Liver (tissue), 9 donors: ENCODE measurements around the gene RIT1. TPM values are rescaled to one million over a fixed set of nuclear protein-coding genes. Genes with fewer than 3 reads are reported as not detected.

Source experiments
- DNase-seq: peaks from one replicate; pipeline ENCODE4 v3.0.0-alpha.2; 2017; ENCODE audit warnings: low spot score
- H3K27ac ChIP-seq, 2 donors: one replicate each; pipeline ENCODE4 v1.7.0; 2013; ENCODE audit warnings: inconsistent platforms in 2 of 2, low read length in 2 of 2, control low read depth in 1 of 2, low read depth in 1 of 2, mild to moderate bottlenecking in 1 of 2
- H3K27me3 ChIP-seq, 4 donors: one replicate each; pipeline versions ENCODE4 v1.6.1 to v1.7.0; 2013; ENCODE audit warnings: low read length in 3 of 4, inconsistent platforms in 1 of 4, mild to moderate bottlenecking in 1 of 4, moderate library complexity in 1 of 4; ENCODE audit not compliant: control insufficient read depth in 4 of 4, insufficient read depth in 4 of 4
- H3K36me3 ChIP-seq, 4 donors: one replicate each; pipeline versions ENCODE4 v1.6.1 to v1.7.0; 2013; ENCODE audit warnings: low read length in 3 of 4, mild to moderate bottlenecking in 3 of 4, low read depth in 1 of 4, moderate library complexity in 1 of 4; ENCODE audit not compliant: control insufficient read depth in 4 of 4, insufficient read depth in 3 of 4
- H3K4me1 ChIP-seq, 4 donors: one replicate each; pipeline versions ENCODE4 v1.6.1 to v1.7.0; 2013; ENCODE audit warnings: low read length in 3 of 4, mild to moderate bottlenecking in 3 of 4, moderate library complexity in 1 of 4; ENCODE audit not compliant: control insufficient read depth in 4 of 4, insufficient read depth in 4 of 4
- H3K4me3 ChIP-seq, 3 donors: one replicate each; pipeline versions ENCODE4 v1.6.1 to v1.7.0; 2013; ENCODE audit warnings: low read length in 3 of 3, control low read depth in 1 of 3, low read depth in 1 of 3, mild to moderate bottlenecking in 1 of 3
- H3K9ac ChIP-seq, 2 donors: one replicate each; pipeline ENCODE4 v1.7.0; 2013; ENCODE audit warnings: low read length in 2 of 2, mild to moderate bottlenecking in 2 of 2, moderate library complexity in 2 of 2, control low read depth in 1 of 2, low read depth in 1 of 2
- H3K9me3 ChIP-seq, 4 donors: one replicate each; pipeline versions ENCODE4 v1.6.1 to v1.7.0; 2013; ENCODE audit warnings: low read length in 3 of 4; ENCODE audit not compliant: control insufficient read depth in 4 of 4
- EGR1 ChIP-seq, 2 donors: IDR thresholded peaks; 2 replicates each; pipeline ENCODE4 v1.6.1; 2016 to 2018; ENCODE audit warnings: antibody characterized with exemption in 2 of 2, low read depth in 2 of 2
- FOXA1 ChIP-seq: IDR thresholded peaks from 2 replicates; pipeline ENCODE4 v1.6.1; 2016; ENCODE audit warnings: antibody characterized with exemption
- FOXA2 ChIP-seq: IDR thresholded peaks from 2 replicates; pipeline ENCODE4 v1.6.1; 2016; ENCODE audit warnings: antibody characterized with exemption
- GABPA ChIP-seq, 2 donors: IDR thresholded peaks in 1 of 2; conservative IDR thresholded peaks in 1 of 2; 2 replicates each; pipeline ENCODE4 v1.6.1; 2016; ENCODE audit warnings: antibody characterized with exemption in 2 of 2, mild to moderate bottlenecking in 1 of 2, moderate library complexity in 1 of 2
- HNF4A ChIP-seq, 2 donors: conservative IDR thresholded peaks; 2 replicates each; pipeline ENCODE4 v1.6.1; 2016; ENCODE audit warnings: antibody characterized with exemption in 2 of 2, mild to moderate bottlenecking in 2 of 2
- HNF4G ChIP-seq: IDR thresholded peaks from 2 replicates; pipeline ENCODE4 v1.6.1; 2016; ENCODE audit warnings: antibody characterized with exemption
- NR2F2 ChIP-seq: IDR thresholded peaks from 2 replicates; pipeline ENCODE4 v1.6.1; 2016; ENCODE audit warnings: antibody characterized with exemption
- RAD21 ChIP-seq, 2 donors: IDR thresholded peaks; 2 replicates each; pipeline ENCODE4 v1.6.1; 2016; ENCODE audit warnings: antibody characterized with exemption in 2 of 2, mild to moderate bottlenecking in 2 of 2
- RXRA ChIP-seq, 2 donors: IDR thresholded peaks; 2 replicates each; pipeline ENCODE4 v1.6.1; 2017 to 2018; ENCODE audit warnings: antibody characterized with exemption in 2 of 2, mild to moderate bottlenecking in 1 of 2
- YY1 ChIP-seq: IDR thresholded peaks from 2 replicates; pipeline ENCODE4 v1.6.1; 2016; ENCODE audit warnings: antibody characterized with exemption, mild to moderate bottlenecking
- WGBS: extraction: QIAGEN DNeasy Blood & Tissue Kit; methylation state at CpG from one replicate; pipeline ENCODE4 v1.1.7; 2013; 5-methylcytosine and 5-hydroxymethylcytosine counted together
- polyA plus RNA-seq, 2 donors: library from polyadenylated mRNA; stranded (reverse) in 1 of 2; unstranded in 1 of 2; fragments of 200-250 nt in 1 of 2; fragments of >200 nt in 1 of 2; fragmentation: Nextera tagmentation in 1 of 2; extraction: Ambion mirVana in 1 of 2; gene quantifications; one replicate each; pipeline versions ENCODE4 v1.2.1 to v1.2.3, GENCODE V29; 2013 to 2015
- total RNA-seq, 2 donors: library from RNA; depleted of rRNA; stranded (reverse); fragments of >200 nt; gene quantifications; one replicate each; pipeline ENCODE4 v1.2.3, GENCODE V29; 2014
- TF ChIP-seq, protein P1 (sequence below): IDR thresholded peaks from 2 replicates; pipeline ENCODE4 v1.6.1; 2016; ENCODE audit warnings: antibody characterized with exemption
- TF ChIP-seq, protein P2 (sequence below): IDR thresholded peaks from 2 replicates; pipeline ENCODE4 v1.6.1; 2016; ENCODE audit warnings: antibody characterized with exemption, mild to moderate bottlenecking
- TF ChIP-seq, protein P3 (sequence below): IDR thresholded peaks from 2 replicates; pipeline ENCODE4 v1.6.1; 2016; ENCODE audit warnings: antibody characterized with exemption
- donor health status: healthy.
- donor health status: healthy.
- donor health status: healthy.
- donor health status: healthy.
- donor health status: healthy.

The RIT1 gene
- total and polyA plus RNA-seq, 4 donors = 3.1 to 14.3 (median 8.1) TPM

DNA sequence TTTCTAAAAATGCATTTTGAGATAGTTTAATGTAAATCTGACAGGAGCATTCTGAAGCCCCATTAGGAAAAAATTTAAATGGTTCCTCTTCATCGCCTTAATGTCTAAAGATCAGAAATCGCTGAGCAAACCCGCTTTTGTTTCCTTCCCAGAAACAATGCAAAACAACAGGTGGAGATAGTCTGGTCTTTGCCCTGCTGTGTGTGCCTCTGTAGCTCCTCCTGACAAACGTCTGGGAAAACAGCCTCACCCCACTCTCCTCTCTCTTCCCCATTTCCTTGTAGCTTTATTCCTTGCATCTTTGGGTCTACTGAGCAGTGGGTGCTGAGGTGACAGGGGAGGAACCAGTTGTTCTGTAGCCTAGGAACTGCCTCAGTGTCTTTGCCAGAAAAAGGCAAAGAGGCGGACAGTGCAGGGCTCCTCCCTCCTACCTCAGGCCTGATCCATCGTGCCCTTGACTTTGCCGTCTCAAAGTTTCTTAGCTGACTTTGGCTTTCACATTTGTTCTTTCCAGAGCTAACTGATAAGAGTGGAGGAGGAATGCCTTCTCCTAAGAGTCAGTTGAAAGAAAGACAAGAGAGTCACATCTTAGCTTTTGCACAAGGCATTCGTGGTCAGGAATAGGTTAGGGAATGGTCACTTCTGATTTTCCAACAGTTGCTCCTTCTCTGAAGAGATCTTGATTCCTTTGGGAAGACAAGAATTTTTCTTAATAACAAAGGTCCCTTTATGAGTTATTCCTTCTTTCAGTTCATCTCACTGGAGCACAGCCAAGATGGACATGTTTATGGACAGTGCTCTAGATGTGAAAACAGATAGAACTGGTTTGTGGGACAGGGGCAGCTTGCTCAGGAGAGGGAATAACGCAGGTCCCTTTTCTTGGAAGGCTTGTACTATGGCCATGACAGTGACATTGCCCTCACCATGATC lies 26.9 kb downstream of the RIT1 start (continued):
- TF ChIP-seq, protein P1, sequence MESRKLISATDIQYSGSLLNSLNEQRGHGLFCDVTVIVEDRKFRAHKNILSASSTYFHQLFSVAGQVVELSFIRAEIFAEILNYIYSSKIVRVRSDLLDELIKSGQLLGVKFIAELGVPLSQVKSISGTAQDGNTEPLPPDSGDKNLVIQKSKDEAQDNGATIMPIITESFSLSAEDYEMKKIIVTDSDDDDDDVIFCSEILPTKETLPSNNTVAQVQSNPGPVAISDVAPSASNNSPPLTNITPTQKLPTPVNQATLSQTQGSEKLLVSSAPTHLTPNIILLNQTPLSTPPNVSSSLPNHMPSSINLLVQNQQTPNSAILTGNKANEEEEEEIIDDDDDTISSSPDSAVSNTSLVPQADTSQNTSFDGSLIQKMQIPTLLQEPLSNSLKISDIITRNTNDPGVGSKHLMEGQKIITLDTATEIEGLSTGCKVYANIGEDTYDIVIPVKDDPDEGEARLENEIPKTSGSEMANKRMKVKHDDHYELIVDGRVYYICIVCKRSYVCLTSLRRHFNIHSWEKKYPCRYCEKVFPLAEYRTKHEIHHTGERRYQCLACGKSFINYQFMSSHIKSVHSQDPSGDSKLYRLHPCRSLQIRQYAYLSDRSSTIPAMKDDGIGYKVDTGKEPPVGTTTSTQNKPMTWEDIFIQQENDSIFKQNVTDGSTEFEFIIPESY = no peak
- TF ChIP-seq FOXA2 (no peak), RAD21 (IDR thresholded peaks at IDR 0.05) (no peak), HNF4A (conservative IDR thresholded peaks at IDR 0.05) (no peak)

DNA sequence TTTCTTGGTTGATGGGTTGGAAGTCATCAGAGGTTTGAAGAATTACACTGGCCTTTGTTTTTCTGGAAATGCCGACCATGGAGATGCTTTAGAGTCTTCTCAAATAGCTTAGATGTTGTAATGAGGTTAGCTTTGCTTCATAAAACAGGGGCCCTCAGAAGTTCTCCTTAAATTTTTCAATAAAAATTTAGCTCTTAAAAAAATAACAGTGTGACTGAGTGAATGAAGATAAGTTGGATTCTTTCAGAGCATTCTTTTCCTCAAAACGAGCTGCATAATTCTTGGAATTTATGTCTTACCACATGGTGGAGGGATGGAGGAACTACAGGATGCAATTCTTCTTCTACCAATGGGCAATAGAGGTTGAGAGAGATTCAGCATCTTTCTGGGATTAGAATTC lies 28.4 kb downstream of the RIT1 start:
- H3K4me1 ChIP-seq = no peaks in the 10 kb centered on the region
- no peak overlapping the region for H3K27ac ChIP-seq
- 69% methylated on average over 2 of the region's 2 CpGs for WGBS

More for the DNA sequence above, 28.4 kb downstream of the RIT1 start:
- Histone ChIP-seq H3K9me3 (no peaks in the 10 kb centered on the region), H3K36me3 (no peaks in the 10 kb centered on the region), H3K4me3 (no peak overlapping the region), H3K9ac (no peak overlapping the region), H3K27me3 (no peaks in the 10 kb centered on the region)
- TF ChIP-seq FOXA1 = no peak
- no peak for TF ChIP-seq RAD21 (IDR thresholded peaks at IDR 0.05)
- TF ChIP-seq, protein P1 = no peak
- TF ChIP-seq YY1 = no peak
- no peak for TF ChIP-seq GABPA (IDR thresholded peaks at IDR 0.05 in 1 of 2, conservative IDR thresholded peaks at IDR 0.05 in 1 of 2)
- no peak for TF ChIP-seq RXRA (IDR thresholded peaks at IDR 0.05)
- TF ChIP-seq HNF4G = no peak
- no peak for TF ChIP-seq FOXA2
- TF ChIP-seq EGR1 (IDR thresholded peaks at IDR 0.05; ENCODE audit: low read depth in 2 of 2) = no peak
- TF ChIP-seq, protein P2, sequence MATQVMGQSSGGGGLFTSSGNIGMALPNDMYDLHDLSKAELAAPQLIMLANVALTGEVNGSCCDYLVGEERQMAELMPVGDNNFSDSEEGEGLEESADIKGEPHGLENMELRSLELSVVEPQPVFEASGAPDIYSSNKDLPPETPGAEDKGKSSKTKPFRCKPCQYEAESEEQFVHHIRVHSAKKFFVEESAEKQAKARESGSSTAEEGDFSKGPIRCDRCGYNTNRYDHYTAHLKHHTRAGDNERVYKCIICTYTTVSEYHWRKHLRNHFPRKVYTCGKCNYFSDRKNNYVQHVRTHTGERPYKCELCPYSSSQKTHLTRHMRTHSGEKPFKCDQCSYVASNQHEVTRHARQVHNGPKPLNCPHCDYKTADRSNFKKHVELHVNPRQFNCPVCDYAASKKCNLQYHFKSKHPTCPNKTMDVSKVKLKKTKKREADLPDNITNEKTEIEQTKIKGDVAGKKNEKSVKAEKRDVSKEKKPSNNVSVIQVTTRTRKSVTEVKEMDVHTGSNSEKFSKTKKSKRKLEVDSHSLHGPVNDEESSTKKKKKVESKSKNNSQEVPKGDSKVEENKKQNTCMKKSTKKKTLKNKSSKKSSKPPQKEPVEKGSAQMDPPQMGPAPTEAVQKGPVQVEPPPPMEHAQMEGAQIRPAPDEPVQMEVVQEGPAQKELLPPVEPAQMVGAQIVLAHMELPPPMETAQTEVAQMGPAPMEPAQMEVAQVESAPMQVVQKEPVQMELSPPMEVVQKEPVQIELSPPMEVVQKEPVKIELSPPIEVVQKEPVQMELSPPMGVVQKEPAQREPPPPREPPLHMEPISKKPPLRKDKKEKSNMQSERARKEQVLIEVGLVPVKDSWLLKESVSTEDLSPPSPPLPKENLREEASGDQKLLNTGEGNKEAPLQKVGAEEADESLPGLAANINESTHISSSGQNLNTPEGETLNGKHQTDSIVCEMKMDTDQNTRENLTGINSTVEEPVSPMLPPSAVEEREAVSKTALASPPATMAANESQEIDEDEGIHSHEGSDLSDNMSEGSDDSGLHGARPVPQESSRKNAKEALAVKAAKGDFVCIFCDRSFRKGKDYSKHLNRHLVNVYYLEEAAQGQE = no peak
- TF ChIP-seq NR2F2 = no peak
- TF ChIP-seq, protein P3, sequence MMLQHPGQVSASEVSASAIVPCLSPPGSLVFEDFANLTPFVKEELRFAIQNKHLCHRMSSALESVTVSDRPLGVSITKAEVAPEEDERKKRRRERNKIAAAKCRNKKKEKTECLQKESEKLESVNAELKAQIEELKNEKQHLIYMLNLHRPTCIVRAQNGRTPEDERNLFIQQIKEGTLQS = no peak
- no peak for DNase-seq
